Activated CD8-positive, alpha-beta T cell treated with anti-CD3 and anti-CD28 coated beads for 36 hours (primary cell): Measurements from ENCODE around the gene AQP12B. TPM values are rescaled to one million over a fixed set of nuclear protein-coding genes. Genes with fewer than 3 reads are reported as not detected.

Source experiments
- ATAC-seq: fragments of 200-7000 bp; cut with Tn5 transposase; one replicate; pipeline ENCODE4 v1.10.0; 2021; ENCODE audit warnings: mild to moderate bottlenecking, moderate library complexity
- CTCF ChIA-PET: fragments of 350-600 bp; sonication (Branson Sonifier 250); formaldehyde crosslinking; loops from one replicate; lab custom pipeline; 2021; ENCODE audit warnings: antibody characterized with exemption; lab: Charles Lee
- POLR2A ChIA-PET: fragments of 350-600 bp; sonication (Branson Sonifier 250); formaldehyde crosslinking; loops from one replicate; lab custom pipeline; 2021; ENCODE audit warnings: antibody characterized with exemption; lab: Charles Lee
- DNase-seq: peaks from one replicate; pipeline ENCODE4 v3.0.0-alpha.2; 2020
- H3K27ac Mint-ChIP-seq: one replicate; pipeline ENCODE4 v1.8.0; 2021; ENCODE audit warnings: mild to moderate bottlenecking, mixed read lengths
- H3K27me3 Mint-ChIP-seq: one replicate; pipeline ENCODE4 v1.8.0; 2021; ENCODE audit warnings: mixed read lengths
- H3K36me3 Mint-ChIP-seq: one replicate; pipeline ENCODE4 v1.8.0; 2021; ENCODE audit warnings: low read depth, mixed read lengths
- H3K4me1 Mint-ChIP-seq: one replicate; pipeline ENCODE4 v1.8.0; 2021; ENCODE audit warnings: low read depth, mixed read lengths
- H3K4me3 Mint-ChIP-seq: one replicate; pipeline ENCODE4 v1.8.0; 2021; ENCODE audit warnings: mild to moderate bottlenecking, moderate library complexity, mixed read lengths
- H3K9me3 Mint-ChIP-seq: one replicate; pipeline ENCODE4 v1.8.0; 2021; ENCODE audit warnings: mixed read lengths
- CTCF ChIP-seq: fragments of 200-600 bp; IDR thresholded peaks from one replicate; pipeline ENCODE4 v1.8.0; 2022; ENCODE audit warnings: antibody characterized with exemption, mild to moderate bottlenecking
- intact Hi-C: fragments of 100-400 bp; cut with micrococcal nuclease; formaldehyde crosslinking; loops from one replicate; pipeline ENCODE4 v1.10.0; 2022
- total RNA-seq, 2 experiments: library from RNA; stranded (reverse); gene quantifications; one replicate each; pipeline ENCODE4 v1.2.3, GENCODE V29; 2021

Gene AQP12B
- total RNA-seq, 2 experiments from 2014 or later: not detected

GRCh38 chr2:240644859-240645301 lies 37.8 kb downstream of the AQP12B start:
- Mint-ChIP-seq H3K36me3 (no peaks in the 10 kb centered on the region), H3K27me3 (peaks cover 2% of the 10 kb centered on the region), H3K27ac (no peak overlapping the region), H3K9me3 (no peaks in the 10 kb centered on the region), H3K4me3 (no peak overlapping the region), H3K4me1 (peaks cover 6% of the 10 kb centered on the region)
- ATAC-seq (no peak), DNase-seq (no peak)
- CTCF ChIA-PET: no interaction called here
- intact Hi-C loops: no loop called here
- POLR2A ChIA-PET: no interaction called here
- no peak for TF ChIP-seq CTCF

GRCh38 chr2:240644171-240644651 lies 38.5 kb downstream of the AQP12B start:
- Mint-ChIP-seq H3K36me3 (no peaks in the 10 kb centered on the region), H3K27me3 (peaks cover 2% of the 10 kb centered on the region), H3K27ac (no peak overlapping the region), H3K4me1 (peaks cover 6% of the 10 kb centered on the region), H3K9me3 (no peaks in the 10 kb centered on the region), H3K4me3 (no peak overlapping the region)
- no peak for TF ChIP-seq CTCF
- ChIA-PET POLR2A (interaction anchor here (0.6 kb wide), 1 partner anchor 17 kb away, joined by 3 read pairs; no protein-coding TSS in a partner anchor), CTCF (no interaction called here)
- DNase-seq (no peak), ATAC-seq (no peak)
- intact Hi-C loops: no loop called here

- ATAC-seq (no peak), DNase-seq (no peak)
- intact Hi-C loops: no loop called here
- no peaks in the 10 kb centered on the region for H3K9me3 Mint-ChIP-seq
- no peak overlapping the region for H3K4me3 Mint-ChIP-seq
- CTCF ChIA-PET: no interaction called here
- TF ChIP-seq CTCF: no peak
- no peaks in the 10 kb centered on the region for H3K36me3 Mint-ChIP-seq
- POLR2A ChIA-PET: interaction anchor here (0.6 to 1.0 kb wide), 2 partner anchors 17 to 78 kb away, joined by 3 to 4 read pairs; no protein-coding TSS in a partner anchor
- H3K27me3 Mint-ChIP-seq: peaks cover 2% of the 10 kb centered on the region
- no peak overlapping the region for H3K27ac Mint-ChIP-seq
- H3K4me1 Mint-ChIP-seq: peaks cover 6% of the 10 kb centered on the region
These were observed 38.9 kb downstream of the AQP12B start for GRCh38 chr2:240643811-240644150.

- Mint-ChIP-seq H3K4me3 (no peak overlapping the region), H3K27ac (no peak overlapping the region), H3K9me3 (no peaks in the 10 kb centered on the region), H3K4me1 (peaks cover 6% of the 10 kb centered on the region), H3K27me3 (no peaks in the 10 kb centered on the region), H3K36me3 (no peaks in the 10 kb centered on the region)
- ChIA-PET POLR2A (interaction anchor here (0.6 to 1.0 kb wide), 2 partner anchors 16 to 78 kb away, joined by 3 to 4 read pairs; no protein-coding TSS in a partner anchor), CTCF (no interaction called here)
- intact Hi-C loops: no loop called here
- DNase-seq (no peak), ATAC-seq (no peak)
- TF ChIP-seq CTCF: no peak
These were observed 39.4 kb downstream of the AQP12B start for GRCh38 chr2:240643093-240643810.

GRCh38 chr2:240642806-240643092 lies 39.9 kb downstream of the AQP12B start:
- Mint-ChIP-seq H3K36me3 (no peaks in the 10 kb centered on the region), H3K4me3 (no peak overlapping the region), H3K4me1 (peaks cover 6% of the 10 kb centered on the region), H3K9me3 (no peaks in the 10 kb centered on the region), H3K27me3 (no peaks in the 10 kb centered on the region), H3K27ac (no peak overlapping the region)
- CTCF ChIA-PET: no interaction called here
- DNase-seq (no peak), ATAC-seq (no peak)
- POLR2A ChIA-PET: interaction anchor here (1.0 kb wide), 1 partner anchor 77 kb away, joined by 4 read pairs; no protein-coding TSS in a partner anchor
- intact Hi-C loops: no loop called here
- no peak for TF ChIP-seq CTCF
